SK-N-MC (cell line): ENCODE measurements around the gene COBL.

Experiments used
- EZH2 ChIP-seq: fragments of 200-600 bp; sonication (generic); IDR thresholded peaks from one replicate; pipeline ENCODE4 v1.6.1; 2017; ENCODE audit warnings: antibody characterized with exemption
- POLR2AphosphoS5 ChIP-seq: IDR thresholded peaks from 2 replicates; pipeline ENCODE4 v1.6.1; 2012; ENCODE audit warnings: mild to moderate bottlenecking, low read depth, low read length, borderline replicate concordance

DNA sequence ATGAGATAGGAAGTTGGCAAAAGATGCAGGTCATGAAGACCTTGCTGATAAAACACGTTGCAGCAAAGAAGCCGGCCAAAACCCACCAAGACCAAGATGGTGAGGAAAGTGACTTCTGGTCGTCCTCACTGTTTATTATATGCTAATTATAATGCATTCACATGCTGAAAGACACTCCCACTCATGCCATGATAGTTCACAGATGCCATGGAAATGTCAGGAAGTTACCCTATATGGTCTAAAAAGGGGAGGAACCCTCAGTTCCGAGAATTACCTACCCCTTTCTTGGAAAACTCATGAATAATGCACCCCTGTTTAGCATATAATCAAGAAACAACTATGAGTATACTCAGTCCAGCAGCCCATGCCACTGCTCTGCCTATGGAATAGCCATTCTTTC is 331.5 kb downstream of the COBL start:
- no peak for TF ChIP-seq EZH2
- no peak for TF ChIP-seq POLR2AphosphoS5
